GM10266 (cell line): ENCODE data around the gene TNK1.

Source experiments
- DNase-seq: peaks from one replicate; pipeline ENCODE4 v3.0.0; 2012; ENCODE audit errors: extremely low spot score
- TF ChIP-seq, protein P1 (sequence below): IDR thresholded peaks from 2 replicates; pipeline ENCODE4 v1.5.1; 2012; ENCODE audit warnings: mild to moderate bottlenecking, low read depth; ENCODE audit not compliant: control insufficient read depth, insufficient read depth; ENCODE audit errors: missing control alignments

The TNK1 gene

DNA sequence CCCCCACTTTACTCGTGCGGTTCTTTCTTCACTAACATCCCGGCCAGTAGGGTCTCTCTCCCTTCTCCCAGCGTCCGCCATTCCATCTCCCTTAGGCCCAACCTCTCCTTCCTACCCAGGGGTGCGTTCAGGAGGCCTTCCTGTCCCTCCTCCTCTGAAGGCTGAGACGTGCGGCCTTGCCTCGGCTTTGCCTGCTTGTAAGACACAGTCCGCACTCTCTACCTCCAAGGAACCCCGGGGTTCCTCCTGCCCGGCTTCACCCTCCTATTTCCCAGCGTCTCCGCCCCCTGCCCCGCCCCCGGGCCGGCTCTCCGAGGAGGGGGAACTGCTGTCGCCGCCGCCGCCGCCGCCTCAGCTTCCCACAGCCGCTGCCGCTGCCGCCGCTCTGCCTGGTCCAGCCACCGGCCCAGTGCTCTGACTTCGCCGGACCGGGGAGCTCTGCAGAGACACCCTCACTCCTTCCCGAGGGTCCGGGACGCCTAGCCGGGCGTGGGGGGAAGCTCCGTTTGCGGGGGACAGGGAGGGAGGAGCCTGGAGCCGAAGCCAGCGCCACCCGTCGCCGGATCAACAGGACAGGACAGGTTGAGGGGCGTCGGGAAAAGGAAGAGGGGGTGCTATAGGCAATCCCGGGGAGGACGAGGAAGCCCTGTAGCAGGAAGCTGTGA lies 57.2 kb downstream of the TNK1 start:
- DNase-seq = peak; percentile 76
- TF ChIP-seq, protein P1, sequence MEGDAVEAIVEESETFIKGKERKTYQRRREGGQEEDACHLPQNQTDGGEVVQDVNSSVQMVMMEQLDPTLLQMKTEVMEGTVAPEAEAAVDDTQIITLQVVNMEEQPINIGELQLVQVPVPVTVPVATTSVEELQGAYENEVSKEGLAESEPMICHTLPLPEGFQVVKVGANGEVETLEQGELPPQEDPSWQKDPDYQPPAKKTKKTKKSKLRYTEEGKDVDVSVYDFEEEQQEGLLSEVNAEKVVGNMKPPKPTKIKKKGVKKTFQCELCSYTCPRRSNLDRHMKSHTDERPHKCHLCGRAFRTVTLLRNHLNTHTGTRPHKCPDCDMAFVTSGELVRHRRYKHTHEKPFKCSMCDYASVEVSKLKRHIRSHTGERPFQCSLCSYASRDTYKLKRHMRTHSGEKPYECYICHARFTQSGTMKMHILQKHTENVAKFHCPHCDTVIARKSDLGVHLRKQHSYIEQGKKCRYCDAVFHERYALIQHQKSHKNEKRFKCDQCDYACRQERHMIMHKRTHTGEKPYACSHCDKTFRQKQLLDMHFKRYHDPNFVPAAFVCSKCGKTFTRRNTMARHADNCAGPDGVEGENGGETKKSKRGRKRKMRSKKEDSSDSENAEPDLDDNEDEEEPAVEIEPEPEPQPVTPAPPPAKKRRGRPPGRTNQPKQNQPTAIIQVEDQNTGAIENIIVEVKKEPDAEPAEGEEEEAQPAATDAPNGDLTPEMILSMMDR = no peak

DNA sequence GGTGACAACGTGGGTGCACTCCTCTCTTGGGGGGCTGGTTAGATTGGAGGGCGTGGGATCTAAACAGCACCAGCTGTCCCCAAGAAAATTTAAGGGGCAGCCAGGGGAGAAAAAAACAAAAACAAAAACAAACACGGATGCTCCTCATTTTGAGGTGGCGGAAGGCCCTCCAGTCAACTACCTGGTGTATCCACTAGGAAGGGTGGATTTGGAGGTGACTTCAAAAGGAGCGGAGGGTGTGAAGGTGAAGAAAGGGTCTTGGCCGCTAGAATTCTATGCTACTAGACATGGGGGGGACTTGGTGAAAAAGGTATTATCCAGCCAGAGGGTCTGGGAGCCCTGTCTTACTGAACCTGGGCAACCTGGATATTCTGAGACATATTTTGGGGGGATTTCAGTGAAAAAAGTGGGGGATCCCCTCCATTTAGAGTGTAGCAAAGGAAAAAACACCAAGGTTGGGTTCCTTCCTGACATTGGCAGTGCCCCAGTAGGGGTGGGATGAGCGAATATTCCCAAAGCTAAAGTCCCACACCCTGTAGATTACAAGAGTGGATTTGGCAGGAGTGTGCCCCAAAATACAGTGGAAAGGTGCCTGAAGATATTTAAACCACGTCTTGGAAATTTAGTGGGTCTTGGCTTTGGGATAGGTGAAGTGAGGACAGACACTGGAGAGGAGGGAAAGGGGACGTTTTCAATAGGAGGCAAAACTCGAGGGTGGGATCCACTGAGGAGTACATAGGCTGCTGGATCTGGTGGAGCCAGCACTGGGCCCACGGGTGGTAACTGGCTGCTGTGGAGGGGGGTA lies 58.0 kb downstream of the TNK1 start:
- no peak for DNase-seq
- TF ChIP-seq, protein P1 = no peak
